Measurements from ENCODE around the gene NBPF8. TPM values are rescaled to one million over a fixed set of nuclear protein-coding genes. Genes with fewer than 3 reads are reported as not detected.

Gene NBPF8
- total RNA-seq: 13.1 and 13.8 TPM in 2 replicates

GRCh38 chr1:120414911-120415480 is at the start of gene NBPF8:
Gene NBPF8 (plus strand): TSS chr1:120415035. CDS start chr1:120436523, 21,488 bp downstream.

Other genes starting within 250 kb of the NBPF8 start
- gene SEC22B, start 238.5 kb upstream of the NBPF8 start, total RNA-seq: 60.1 and 66.5 TPM in 2 replicates

Measured in hair follicle dermal papilla cell (primary cell).